K562 (cell line): ENCODE results near the gene SMG6. TPM values are rescaled to one million over a fixed set of nuclear protein-coding genes. Genes with fewer than 3 reads are reported as not detected.
A peak's percentile ranks its signal among the peaks of the same experiment; 100 is the strongest.

Experiments used
- E2F4 ChIP-seq: sonication (generic); formaldehyde crosslinking; IDR thresholded peaks from 2 replicates; pipeline ENCODE4 v1.8.0; 2022; ENCODE audit warnings: mild to moderate bottlenecking, low read depth, missing genetic modification reagents
- E2F6 ChIP-seq, 2 experiments: IDR thresholded peaks; 2 replicates each; pipeline ENCODE4 v1.6.1; 2011; ENCODE audit warnings: borderline replicate concordance in 1 of 2, control low read depth in 1 of 2, low read depth in 1 of 2, low read length in 1 of 2, mild to moderate bottlenecking in 1 of 2, mixed read lengths in 1 of 2, moderate library complexity in 1 of 2; ENCODE audit not compliant: insufficient read depth in 1 of 2, insufficient read length in 1 of 2, poor library complexity in 1 of 2, severe bottlenecking in 1 of 2; ENCODE audit errors: extremely low read depth in 1 of 2
- FIP1L1 ChIP-seq: fragments of 200-400 bp; formaldehyde crosslinking; IDR thresholded peaks from 2 replicates; pipeline ENCODE4 v1.6.1; 2018; ENCODE audit warnings: mild to moderate bottlenecking, low read depth, low read length; ENCODE audit not compliant: poor library complexity, severe bottlenecking
- GTF2A2 ChIP-seq: IDR thresholded peaks from 2 replicates; pipeline ENCODE4 v1.6.1; 2016; ENCODE audit warnings: mild to moderate bottlenecking, missing genetic modification characterization, missing compliant biosample characterization
- HNRNPLL ChIP-seq: fragments of 200-400 bp; formaldehyde crosslinking; IDR thresholded peaks from 2 replicates; pipeline ENCODE4 v1.6.1; 2017; ENCODE audit warnings: low read length, low read depth, mild to moderate bottlenecking; ENCODE audit not compliant: poor library complexity, severe bottlenecking
- MEF2A ChIP-seq: IDR thresholded peaks from 2 replicates; pipeline ENCODE4 v1.6.1; 2011; ENCODE audit warnings: low read depth, mild to moderate bottlenecking, low read length, moderate library complexity; ENCODE audit not compliant: control insufficient read depth
- SIX5 ChIP-seq, 2 experiments: IDR thresholded peaks; 2 replicates each; pipeline ENCODE4 v1.6.1; 2011; ENCODE audit warnings: low read length in 2 of 2, borderline replicate concordance in 1 of 2, low read depth in 1 of 2, mild to moderate bottlenecking in 1 of 2, moderate library complexity in 1 of 2; ENCODE audit not compliant: insufficient read depth in 1 of 2
- SMAD1 ChIP-seq: fragments of 150-350 bp; IDR thresholded peaks from 2 replicates; pipeline ENCODE4 v1.6.1; 2014; ENCODE audit warnings: low read length, low read depth; ENCODE audit not compliant: partially characterized antibody
- SRSF3 ChIP-seq: fragments of 200-400 bp; formaldehyde crosslinking; IDR thresholded peaks from 2 replicates; pipeline ENCODE4 v1.6.1; 2016; ENCODE audit warnings: mild to moderate bottlenecking, low read length, moderate library complexity; ENCODE audit not compliant: insufficient read depth
- SRSF7 ChIP-seq: fragments of 200-400 bp; formaldehyde crosslinking; optimal IDR thresholded peaks from 2 replicates; pipeline ENCODE3; 2017; ENCODE audit warnings: mild to moderate bottlenecking, low read depth, low read length
- TGIF2 ChIP-seq: sonication (generic); formaldehyde crosslinking; IDR thresholded peaks from 2 replicates; pipeline ENCODE4 v1.8.1; 2022; ENCODE audit warnings: mild to moderate bottlenecking, missing genetic modification reagents, moderate library complexity
- U2AF2 ChIP-seq: fragments of 200-400 bp; formaldehyde crosslinking; optimal IDR thresholded peaks from 2 replicates; pipeline ENCODE3; 2017; ENCODE audit warnings: low read depth, mild to moderate bottlenecking, low read length
- XRCC3 ChIP-seq: fragments of 450-650 bp; IDR thresholded peaks from 2 replicates; pipeline ENCODE4 v1.6.1; 2017; ENCODE audit warnings: mild to moderate bottlenecking, moderate library complexity
- polyA plus RNA-seq, 8 experiments: library from polyadenylated mRNA; depleted of rRNA in 4 of 8; stranded (reverse) in 5 of 8; unstranded in 3 of 8; fragments of >200 nt; fragmentation: Nextera tagmentation in 2 of 8; fragmentation: Illumina TruSeq in 1 of 8; extraction: Ambion mirVana in 2 of 8; extraction: Trizol in 1 of 8; gene quantifications; 2 replicates each; pipeline versions ENCODE4 v1.2.1 to v1.2.3, GENCODE V29; 2011 to 2014; ENCODE audit warnings: inconsistent platforms in 1 of 8, missing spikeins in 1 of 8
- total RNA-seq, 7 experiments: library from RNA; depleted of rRNA in 6 of 7; stranded (reverse); fragments of >200 nt in 6 of 7; fragmentation: Illumina TruSeq in 2 of 7; extraction: Trizol in 2 of 7; gene quantifications; 2 replicates each; pipeline versions ENCODE4 v1.2.1 to v1.2.3, GENCODE V29; 2011 to 2021; ENCODE audit warnings: low replicate concordance in 1 of 7
- TF ChIP-seq, protein P1 (sequence below), 2 experiments: fragments of 450-650 bp in 1 of 2; sonication (generic) in 1 of 2; formaldehyde crosslinking in 1 of 2; IDR thresholded peaks; 2 replicates each; pipeline versions ENCODE4 v1.7.1 to v1.9.0; 2016 to 2022; ENCODE audit warnings: inconsistent platforms in 1 of 2, mild to moderate bottlenecking in 1 of 2, missing genetic modification reagents in 1 of 2

SMG6 gene
- total and polyA plus RNA-seq, 9 of the 15 experiments (the other 6 are each of a cell fraction or from before 2014, with no cell fraction given): 0.44 to 13.9 (median 6.0) TPM

DNA sequence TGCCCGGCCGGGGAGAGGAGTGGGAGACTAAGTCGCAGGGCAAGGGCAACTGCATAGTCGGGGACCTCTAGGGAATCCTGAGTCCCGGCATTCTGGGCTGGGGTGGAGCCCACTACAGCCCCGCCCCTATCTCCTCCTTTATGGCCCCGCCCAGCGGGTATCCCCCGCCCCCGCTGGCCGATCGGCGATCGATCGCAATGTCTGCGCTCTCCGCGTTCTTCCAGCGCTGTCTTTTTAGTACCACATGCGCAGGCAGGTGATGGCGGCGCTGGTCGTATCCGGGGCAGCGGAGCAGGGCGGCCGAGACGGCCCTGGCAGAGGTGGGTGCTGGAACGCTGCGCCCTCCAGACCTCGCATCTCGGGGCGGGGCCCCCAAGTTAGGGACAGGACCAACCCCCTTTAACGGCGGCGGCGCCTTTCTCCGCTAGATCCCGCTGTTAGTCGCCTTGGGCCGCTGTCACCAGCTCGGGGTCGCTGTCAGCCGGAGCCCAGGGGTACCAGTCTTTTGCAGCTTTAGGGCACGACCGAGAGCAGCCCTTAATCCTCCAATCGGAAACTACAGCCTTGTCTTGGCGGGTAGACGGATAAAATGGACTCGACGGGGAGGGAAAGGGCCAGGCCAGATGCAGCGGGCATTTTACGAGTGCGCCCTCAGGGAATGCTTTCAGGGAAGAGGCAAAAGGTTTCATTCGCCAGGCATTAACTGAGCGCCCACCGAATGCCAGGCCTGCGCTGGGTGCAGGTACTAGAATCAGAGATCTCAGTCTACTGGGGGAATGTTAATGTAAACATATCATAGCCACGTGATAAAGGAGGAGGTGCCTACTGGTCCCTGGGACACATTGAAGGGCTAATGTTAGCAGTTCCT is 273.4 kb downstream of the SMG6 start, which contains the start of gene DPH1 (continued):
- TF ChIP-seq XRCC3 (no peak), E2F6 (IDR thresholded peaks at IDR 0.05; ENCODE audit: borderline replicate concordance in 1 of 2, extremely low read depth in 1 of 2, insufficient read depth in 1 of 2, insufficient read length in 1 of 2, low read depth in 1 of 2, low read length in 1 of 2, poor library complexity in 1 of 2, severe bottlenecking in 1 of 2) (no peak), GTF2A2 (no peak), U2AF2 (no peak), TGIF2 (CRISPR knock-in tag) (no peak), HNRNPLL (peak; percentile 90), SMAD1 (no peak), SRSF3 (no peak), FIP1L1 (no peak), SRSF7 (no peak), SIX5 (IDR thresholded peaks at IDR 0.05; ENCODE audit: borderline replicate concordance in 1 of 2, insufficient read depth in 1 of 2, low read depth in 1 of 2, low read length in 2 of 2) (peak; percentile 31 to 34; a peak in 2 of 4 replicates), E2F4 (CRISPR knock-in tag) (no peak), MEF2A (no peak)
- TF ChIP-seq, protein P1, sequence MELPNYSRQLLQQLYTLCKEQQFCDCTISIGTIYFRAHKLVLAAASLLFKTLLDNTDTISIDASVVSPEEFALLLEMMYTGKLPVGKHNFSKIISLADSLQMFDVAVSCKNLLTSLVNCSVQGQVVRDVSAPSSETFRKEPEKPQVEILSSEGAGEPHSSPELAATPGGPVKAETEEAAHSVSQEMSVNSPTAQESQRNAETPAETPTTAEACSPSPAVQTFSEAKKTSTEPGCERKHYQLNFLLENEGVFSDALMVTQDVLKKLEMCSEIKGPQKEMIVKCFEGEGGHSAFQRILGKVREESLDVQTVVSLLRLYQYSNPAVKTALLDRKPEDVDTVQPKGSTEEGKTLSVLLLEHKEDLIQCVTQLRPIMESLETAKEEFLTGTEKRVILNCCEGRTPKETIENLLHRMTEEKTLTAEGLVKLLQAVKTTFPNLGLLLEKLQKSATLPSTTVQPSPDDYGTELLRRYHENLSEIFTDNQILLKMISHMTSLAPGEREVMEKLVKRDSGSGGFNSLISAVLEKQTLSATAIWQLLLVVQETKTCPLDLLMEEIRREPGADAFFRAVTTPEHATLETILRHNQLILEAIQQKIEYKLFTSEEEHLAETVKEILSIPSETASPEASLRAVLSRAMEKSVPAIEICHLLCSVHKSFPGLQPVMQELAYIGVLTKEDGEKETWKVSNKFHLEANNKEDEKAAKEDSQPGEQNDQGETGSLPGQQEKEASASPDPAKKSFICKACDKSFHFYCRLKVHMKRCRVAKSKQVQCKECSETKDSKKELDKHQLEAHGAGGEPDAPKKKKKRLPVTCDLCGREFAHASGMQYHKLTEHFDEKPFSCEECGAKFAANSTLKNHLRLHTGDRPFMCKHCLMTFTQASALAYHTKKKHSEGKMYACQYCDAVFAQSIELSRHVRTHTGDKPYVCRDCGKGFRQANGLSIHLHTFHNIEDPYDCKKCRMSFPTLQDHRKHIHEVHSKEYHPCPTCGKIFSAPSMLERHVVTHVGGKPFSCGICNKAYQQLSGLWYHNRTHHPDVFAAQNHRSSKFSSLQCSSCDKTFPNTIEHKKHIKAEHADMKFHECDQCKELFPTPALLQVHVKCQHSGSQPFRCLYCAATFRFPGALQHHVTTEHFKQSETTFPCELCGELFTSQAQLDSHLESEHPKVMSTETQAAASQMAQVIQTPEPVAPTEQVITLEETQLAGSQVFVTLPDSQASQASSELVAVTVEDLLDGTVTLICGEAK (IDR thresholded peaks at IDR 0.05): no peak
- TF ChIP-seq, protein P1 (CRISPR knock-in tag; IDR thresholded peaks at IDR 0.05): no peak
